A549 (cell line): ENCODE measurements around the gene REN.

ENCODE experiments used
- RAD21 ChIP-seq, 2 experiments: fragments of >200 bp in 1 of 2; sonication (Bioruptor Twin) in 1 of 2; formaldehyde crosslinking in 1 of 2; IDR thresholded peaks in 1 of 2; conservative IDR thresholded peaks in 1 of 2; 2 replicates in 1 of 2; 3 replicates in 1 of 2; pipeline ENCODE4 v1.6.1; 2012 to 2018; ENCODE audit warnings: inconsistent platforms in 1 of 2
- REST ChIP-seq: fragments of 200-600 bp; sonication (generic); IDR thresholded peaks from 2 replicates; pipeline ENCODE4 v1.6.1; 2016; ENCODE audit warnings: antibody characterized with exemption, mild to moderate bottlenecking, moderate library complexity

- TF ChIP-seq RAD21 (conservative IDR thresholded peaks at IDR 0.05 in 1 of 2, IDR thresholded peaks at IDR 0.05 in 1 of 2) (no peak), REST (no peak)
Measured at GRCh38 chr1:204199579-204199978, 33.4 kb upstream of the REN start.
